ENCODE results near the gene AFF4. TPM values are rescaled to one million over a fixed set of nuclear protein-coding genes. Genes with fewer than 3 reads are reported as not detected.
"Not testable (repeated sequence)": the region's sequence is repeated elsewhere in the genome, so short reads cannot be mapped to it uniquely, and the experiment has no call there.

Gene AFF4
- total RNA-seq, 1 donor from 2014 or later, result 87.4 TPM

DNA sequence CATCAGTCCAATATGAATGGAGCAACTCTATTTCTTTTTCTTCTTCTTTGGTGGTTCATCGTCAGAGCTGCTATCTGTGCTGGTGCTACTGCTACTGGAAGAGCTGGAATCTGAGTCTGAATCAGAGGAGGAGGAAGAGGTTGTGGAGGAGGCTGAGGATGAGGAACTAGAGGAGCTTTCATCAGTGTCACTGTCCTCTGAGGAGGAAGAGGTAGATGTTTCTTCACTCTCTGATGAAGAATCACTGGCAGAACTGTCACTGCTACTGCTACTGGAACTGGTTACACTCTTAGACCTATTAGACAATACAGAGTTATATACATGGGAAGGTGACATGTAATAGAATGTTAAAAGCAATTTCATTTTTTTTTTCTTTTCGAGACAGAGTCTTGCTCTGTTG lies 35.1 kb upstream of the AFF4 start:
- H3K4me3 Mint-ChIP-seq (ENCODE audit: unreplicated experiment), result no peak overlapping the region
- H3K36me3 Mint-ChIP-seq (ENCODE audit: low read depth, unreplicated experiment), result peaks cover 8% of the 10 kb centered on the region
- H3K27ac Mint-ChIP-seq (ENCODE audit: unreplicated experiment), result no peak overlapping the region
- DNase-seq (ENCODE audit: low spot score), result no peak
- H3K4me1 Mint-ChIP-seq (ENCODE audit: unreplicated experiment), result no peaks in the 10 kb centered on the region
- H3K9me3 Mint-ChIP-seq (ENCODE audit: unreplicated experiment), result no peaks in the 10 kb centered on the region
- peaks cover 1% of the 10 kb centered on the region for H3K27me3 Mint-ChIP-seq (ENCODE audit: unreplicated experiment)
- TF ChIP-seq, protein P1, sequence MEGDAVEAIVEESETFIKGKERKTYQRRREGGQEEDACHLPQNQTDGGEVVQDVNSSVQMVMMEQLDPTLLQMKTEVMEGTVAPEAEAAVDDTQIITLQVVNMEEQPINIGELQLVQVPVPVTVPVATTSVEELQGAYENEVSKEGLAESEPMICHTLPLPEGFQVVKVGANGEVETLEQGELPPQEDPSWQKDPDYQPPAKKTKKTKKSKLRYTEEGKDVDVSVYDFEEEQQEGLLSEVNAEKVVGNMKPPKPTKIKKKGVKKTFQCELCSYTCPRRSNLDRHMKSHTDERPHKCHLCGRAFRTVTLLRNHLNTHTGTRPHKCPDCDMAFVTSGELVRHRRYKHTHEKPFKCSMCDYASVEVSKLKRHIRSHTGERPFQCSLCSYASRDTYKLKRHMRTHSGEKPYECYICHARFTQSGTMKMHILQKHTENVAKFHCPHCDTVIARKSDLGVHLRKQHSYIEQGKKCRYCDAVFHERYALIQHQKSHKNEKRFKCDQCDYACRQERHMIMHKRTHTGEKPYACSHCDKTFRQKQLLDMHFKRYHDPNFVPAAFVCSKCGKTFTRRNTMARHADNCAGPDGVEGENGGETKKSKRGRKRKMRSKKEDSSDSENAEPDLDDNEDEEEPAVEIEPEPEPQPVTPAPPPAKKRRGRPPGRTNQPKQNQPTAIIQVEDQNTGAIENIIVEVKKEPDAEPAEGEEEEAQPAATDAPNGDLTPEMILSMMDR (IDR thresholded peaks at IDR 0.05; ENCODE audit: unreplicated experiment), result no peak

DNA sequence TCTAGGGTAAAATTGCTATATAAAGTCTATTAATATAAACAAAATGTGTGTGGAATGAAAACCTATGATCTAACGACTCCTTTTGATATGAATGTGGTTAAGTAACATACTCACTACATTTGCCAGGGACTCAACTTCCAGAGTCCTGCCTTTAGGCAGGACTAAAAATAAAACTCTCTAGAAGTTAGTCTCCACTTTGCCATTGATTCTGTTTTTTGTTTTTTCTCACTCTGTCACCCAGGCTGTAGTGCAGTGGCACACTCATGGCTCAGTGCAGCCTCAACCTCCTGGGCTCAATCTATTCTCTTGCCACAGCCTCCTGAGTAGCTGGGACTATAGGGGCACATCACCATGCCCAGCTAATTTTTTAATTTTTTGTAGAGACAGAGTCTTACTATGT lies 32.9 kb upstream of the AFF4 start:
- DNase-seq (ENCODE audit: low spot score), result no peak
- TF ChIP-seq, protein P1 (IDR thresholded peaks at IDR 0.05; ENCODE audit: unreplicated experiment), result no peak
- Mint-ChIP-seq H3K27ac (ENCODE audit: unreplicated experiment) (no peak overlapping the region), H3K4me3 (ENCODE audit: unreplicated experiment) (no peak overlapping the region), H3K9me3 (ENCODE audit: unreplicated experiment) (no peaks in the 10 kb centered on the region), H3K27me3 (ENCODE audit: unreplicated experiment) (no peaks in the 10 kb centered on the region), H3K4me1 (ENCODE audit: unreplicated experiment) (peaks cover 3% of the 10 kb centered on the region), H3K36me3 (ENCODE audit: low read depth, unreplicated experiment) (peaks cover 4% of the 10 kb centered on the region)

DNA sequence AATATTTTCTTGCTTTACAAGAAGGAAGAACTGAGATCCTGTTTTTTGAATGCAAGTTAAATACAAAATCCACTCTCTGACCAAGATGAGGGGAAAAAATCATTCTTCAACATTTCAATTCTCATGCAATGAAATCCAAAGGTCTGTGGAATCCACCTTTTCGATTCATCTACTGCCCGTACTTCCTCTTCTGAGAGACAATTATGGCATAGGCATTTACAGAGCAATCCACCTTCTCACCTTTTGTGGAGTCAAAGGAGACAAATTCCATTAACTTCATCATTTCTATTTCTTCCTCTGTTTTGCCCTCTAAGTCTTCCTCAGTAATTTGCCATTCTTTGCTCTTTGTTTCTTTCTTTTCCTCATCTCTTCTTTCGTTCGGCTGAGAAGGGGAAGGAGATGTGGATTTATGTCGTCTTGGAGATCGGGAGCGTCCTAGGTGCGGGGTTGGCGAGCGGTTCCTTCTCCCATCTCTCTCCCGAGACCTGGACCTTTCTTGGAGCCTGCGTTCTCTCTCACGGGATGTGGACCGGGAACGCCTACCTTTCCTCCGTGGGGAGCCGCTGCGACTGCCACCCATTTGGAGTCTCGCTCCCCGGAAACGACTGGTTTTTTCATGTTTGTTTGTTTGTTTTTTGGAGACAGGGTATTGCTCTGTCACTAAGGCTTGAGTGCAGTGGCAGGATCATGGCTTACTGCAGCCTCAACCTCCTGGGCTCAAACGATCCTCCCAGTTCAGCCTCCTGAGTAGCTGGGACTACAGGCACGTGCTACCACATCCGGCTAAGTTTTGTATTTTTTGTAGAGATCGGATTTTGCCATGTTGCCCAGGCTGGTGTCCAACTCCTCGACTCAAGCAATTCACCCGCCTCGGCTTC lies 24.3 kb upstream of the AFF4 start:
- Mint-ChIP-seq H3K36me3 (ENCODE audit: low read depth, unreplicated experiment) (peaks cover 5% of the 10 kb centered on the region), H3K27ac (ENCODE audit: unreplicated experiment) (no peak overlapping the region), H3K4me3 (ENCODE audit: unreplicated experiment) (no peak overlapping the region), H3K27me3 (ENCODE audit: unreplicated experiment) (peaks cover 2% of the 10 kb centered on the region), H3K9me3 (ENCODE audit: unreplicated experiment) (no peaks in the 10 kb centered on the region), H3K4me1 (ENCODE audit: unreplicated experiment) (peaks cover 3% of the 10 kb centered on the region)
- TF ChIP-seq, protein P1 (IDR thresholded peaks at IDR 0.05; ENCODE audit: unreplicated experiment), result no peak
- no peak for DNase-seq (ENCODE audit: low spot score)

DNA sequence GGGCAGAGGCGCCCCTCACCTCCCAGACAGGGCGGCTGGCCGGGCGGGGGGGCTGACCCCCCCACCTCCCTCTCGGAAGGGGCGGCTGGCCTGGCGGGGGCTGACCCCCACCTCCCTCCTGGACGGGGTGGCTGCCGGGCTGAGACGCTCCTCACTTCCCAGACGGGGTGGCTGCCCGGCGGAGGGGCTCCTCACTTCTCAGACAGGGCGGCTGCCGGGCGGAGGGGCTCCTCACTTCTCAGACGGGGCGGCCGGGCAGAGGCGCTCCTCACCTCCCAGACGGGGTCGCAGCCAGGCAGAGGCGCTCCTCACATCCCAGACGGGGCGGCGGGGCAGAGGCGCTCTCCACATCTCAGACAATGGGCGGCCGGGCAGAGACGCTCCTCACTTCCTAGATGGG lies 19.5 kb upstream of the AFF4 start:
- not testable (repeated sequence) for H3K9me3 Mint-ChIP-seq (ENCODE audit: unreplicated experiment); H3K27ac Mint-ChIP-seq (ENCODE audit: unreplicated experiment); H3K27me3 Mint-ChIP-seq (ENCODE audit: unreplicated experiment); H3K4me3 Mint-ChIP-seq (ENCODE audit: unreplicated experiment); H3K4me1 Mint-ChIP-seq (ENCODE audit: unreplicated experiment); H3K36me3 Mint-ChIP-seq (ENCODE audit: low read depth, unreplicated experiment); DNase-seq (ENCODE audit: low spot score)

DNA sequence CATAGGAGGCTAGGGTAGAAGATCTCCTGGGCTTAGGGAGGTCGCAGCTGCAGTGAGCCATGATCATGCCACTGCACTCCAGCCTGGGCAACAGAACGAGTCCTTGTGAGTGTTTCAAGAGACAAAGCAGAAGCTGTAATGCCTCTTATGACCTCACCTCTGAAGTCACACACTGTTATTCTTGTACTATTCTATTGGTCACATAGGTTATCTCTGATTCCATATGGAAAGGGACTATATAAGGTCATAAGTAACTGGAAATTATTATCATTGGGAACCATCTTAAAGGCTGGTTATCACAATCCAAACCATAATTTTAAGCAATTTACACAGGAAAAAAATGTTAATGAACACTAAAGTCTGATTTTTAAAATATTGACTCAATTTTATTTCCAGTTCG lies 17.9 kb upstream of the AFF4 start:
- peaks cover 10% of the 10 kb centered on the region for H3K36me3 Mint-ChIP-seq (ENCODE audit: low read depth, unreplicated experiment)
- no peak overlapping the region for H3K4me3 Mint-ChIP-seq (ENCODE audit: unreplicated experiment)
- no peaks in the 10 kb centered on the region for H3K9me3 Mint-ChIP-seq (ENCODE audit: unreplicated experiment)
- no peaks in the 10 kb centered on the region for H3K4me1 Mint-ChIP-seq (ENCODE audit: unreplicated experiment)
- DNase-seq (ENCODE audit: low spot score), result no peak
- TF ChIP-seq, protein P1 (IDR thresholded peaks at IDR 0.05; ENCODE audit: unreplicated experiment), result no peak
- H3K27ac Mint-ChIP-seq (ENCODE audit: unreplicated experiment), result no peak overlapping the region
- H3K27me3 Mint-ChIP-seq (ENCODE audit: unreplicated experiment), result peaks cover 2% of the 10 kb centered on the region
